ENCODE measurements around the gene SLC9A3.
A peak's percentile ranks its signal among the peaks of the same experiment; 100 is the strongest.

GRCh38 chr5:431001-431710 is 93.1 kb downstream of the SLC9A3 start:
- TF ChIP-seq CTCF (IDR thresholded peaks at IDR 0.05) (peak in 5 of 7 experiments; percentile 21 to 59 (median 47)), EP300 (IDR thresholded peaks at IDR 0.05) (no peak)
